Posterior cingulate gyrus (tissue), 11 donors: Measurements from ENCODE around the gene LAMC1.

ENCODE experiments used
- DNase-seq, 10 donors: peaks; one replicate each; pipeline versions ENCODE4 v3.0.0 to v3.0.0-alpha.2; 2020 to 2021; ENCODE audit warnings: mixed read lengths in 3 of 10
- intact Hi-C: fragments of 100-400 bp; cut with DNase I; formaldehyde crosslinking; loops from one replicate; pipeline ENCODE4 v1.15.1; 2023

LAMC1 gene

DNA sequence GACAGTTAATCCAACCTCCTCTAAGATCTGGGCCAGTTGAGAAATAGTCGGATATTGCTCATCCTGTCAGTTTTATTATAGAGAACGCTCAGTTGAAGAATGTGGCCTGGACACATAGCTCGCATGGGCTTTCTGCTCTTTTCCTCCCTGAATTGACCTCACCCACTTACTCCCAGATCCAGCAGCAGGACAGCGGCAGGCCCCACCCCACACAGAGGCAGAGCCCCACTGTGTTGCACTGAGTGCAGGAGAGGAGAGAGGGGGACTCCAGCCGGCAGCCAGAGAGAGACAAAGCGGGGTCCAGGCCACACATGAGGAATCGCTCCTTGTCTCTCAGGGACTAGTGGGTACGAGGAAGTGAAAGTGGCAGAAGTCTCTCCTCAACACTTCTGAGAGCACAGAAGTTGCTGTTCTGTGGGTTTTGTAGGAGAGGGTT is 78.6 kb downstream of the LAMC1 start:
- DNase-seq: no peak
- intact Hi-C loops: no loop called here

DNA sequence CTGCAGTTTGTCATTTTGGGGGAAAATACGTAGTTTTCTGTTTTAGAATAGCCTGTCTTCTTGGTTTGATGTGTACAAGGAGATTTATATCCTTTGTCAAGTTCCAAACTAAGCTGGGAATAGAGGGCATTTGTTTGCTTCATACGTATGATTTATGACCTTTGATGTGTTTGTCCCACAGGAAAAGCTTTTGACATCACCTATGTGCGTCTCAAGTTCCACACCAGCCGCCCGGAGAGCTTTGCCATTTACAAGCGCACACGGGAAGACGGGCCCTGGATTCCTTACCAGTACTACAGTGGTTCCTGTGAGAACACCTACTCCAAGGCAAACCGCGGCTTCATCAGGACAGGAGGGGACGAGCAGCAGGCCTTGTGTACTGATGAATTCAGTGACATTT is 79.9 kb downstream of the LAMC1 start:
- no peak for DNase-seq
- intact Hi-C loops: no loop called here

DNA sequence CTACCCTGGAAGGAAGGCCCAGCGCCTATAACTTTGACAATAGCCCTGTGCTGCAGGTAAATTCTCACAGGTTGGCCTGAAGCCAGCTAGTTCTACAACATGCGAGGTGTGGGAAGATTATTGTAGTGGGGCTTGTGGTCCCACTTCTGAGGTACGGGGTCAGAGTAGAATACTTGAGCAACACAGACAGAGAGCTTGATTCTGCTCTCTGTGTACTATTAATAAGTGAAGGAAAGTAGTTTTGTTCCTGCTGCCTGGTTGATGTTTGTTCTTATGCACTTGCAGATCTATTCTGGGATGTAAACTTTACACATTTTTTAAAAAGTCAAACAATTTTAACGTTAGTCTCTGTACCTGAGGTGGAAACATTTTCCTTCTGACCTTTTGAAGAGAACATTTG is 80.4 kb downstream of the LAMC1 start:
- intact Hi-C loops: no loop called here
- no peak for DNase-seq

DNA sequence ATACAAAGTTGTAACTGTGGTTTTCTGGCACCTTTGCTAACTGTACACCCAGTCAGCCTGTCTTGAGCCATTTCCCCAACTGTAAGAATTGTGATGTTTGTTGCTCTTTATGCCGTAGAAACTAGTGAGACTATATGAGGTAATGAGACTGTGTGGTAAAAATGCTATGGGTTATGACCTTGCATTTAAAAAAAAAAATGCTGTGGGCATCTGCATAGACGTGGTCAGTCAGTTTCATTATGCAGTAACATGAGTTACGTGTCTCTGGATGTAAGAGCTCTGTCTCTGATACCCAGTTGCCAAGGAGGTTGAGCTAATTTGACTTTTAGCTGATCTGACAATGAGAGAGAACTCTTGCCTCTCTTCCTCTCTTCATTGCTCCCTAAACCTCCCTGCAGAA is 82.2 kb downstream of the LAMC1 start:
- DNase-seq: no peak
- intact Hi-C loops: no loop called here

DNA sequence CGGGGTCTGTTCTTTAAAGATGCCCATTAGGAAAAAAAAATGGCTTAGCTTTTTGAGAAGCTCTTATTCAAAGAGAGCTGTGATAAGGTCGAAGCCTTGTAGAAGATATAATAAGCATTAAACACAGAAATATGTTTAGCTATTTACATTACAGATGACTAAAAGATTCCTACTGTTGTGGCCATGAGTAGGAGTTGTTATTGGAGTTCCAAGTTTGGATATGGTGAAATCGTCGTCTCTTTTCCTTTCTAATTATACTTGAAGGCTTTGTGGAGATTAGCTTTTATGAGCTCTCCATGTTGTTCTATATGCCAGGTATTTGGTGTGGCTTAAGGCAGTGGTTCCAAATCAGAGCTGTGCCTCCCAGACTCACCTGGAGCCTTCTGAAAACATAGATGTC is 82.9 kb downstream of the LAMC1 start:
- intact Hi-C loops: no loop called here
- no peak for DNase-seq

DNA sequence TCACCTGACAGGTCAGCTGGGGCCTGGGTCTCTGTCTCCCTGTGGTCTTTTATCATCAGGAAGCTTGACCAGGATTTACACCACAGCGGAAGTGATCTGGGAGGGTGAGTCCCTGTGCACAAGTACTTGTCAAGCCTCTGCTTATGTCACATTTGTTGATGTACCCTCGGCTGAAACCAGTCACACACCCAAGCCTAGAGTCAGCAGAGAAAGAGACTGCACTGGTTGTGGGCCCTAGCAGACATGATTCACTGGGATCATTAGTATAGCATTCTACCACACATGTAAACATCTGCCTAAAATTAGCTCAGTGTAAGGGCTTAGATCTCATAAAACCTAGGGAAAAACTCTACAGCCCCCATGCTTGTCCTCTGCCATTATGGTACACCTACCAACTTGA is 83.5 kb downstream of the LAMC1 start:
- no peak for DNase-seq
- intact Hi-C loops: no loop called here

DNA sequence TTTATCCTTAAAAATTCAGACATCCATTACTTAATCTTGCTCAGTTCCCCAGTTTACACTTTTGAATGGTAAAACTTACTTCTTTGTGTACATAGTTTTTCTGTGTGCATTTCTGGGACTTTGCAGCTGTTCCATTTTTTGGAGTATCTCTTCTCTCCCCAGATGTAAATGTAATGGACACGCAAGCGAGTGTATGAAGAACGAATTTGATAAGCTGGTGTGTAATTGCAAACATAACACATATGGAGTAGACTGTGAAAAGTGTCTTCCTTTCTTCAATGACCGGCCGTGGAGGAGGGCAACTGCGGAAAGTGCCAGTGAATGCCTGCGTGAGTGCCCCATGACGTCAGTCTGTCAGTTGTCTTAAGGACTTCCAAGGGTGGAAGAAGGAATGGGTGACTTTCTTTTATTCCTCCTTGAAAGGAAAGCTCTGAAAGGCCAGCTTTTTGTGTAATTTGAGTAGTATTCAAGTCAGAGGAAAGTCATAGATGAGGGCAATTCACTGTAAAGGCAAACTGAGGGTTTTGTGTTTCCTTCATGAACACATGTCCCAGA is 87.2 kb downstream of the LAMC1 start:
- no peak for DNase-seq
- intact Hi-C loops: no loop called here

DNA sequence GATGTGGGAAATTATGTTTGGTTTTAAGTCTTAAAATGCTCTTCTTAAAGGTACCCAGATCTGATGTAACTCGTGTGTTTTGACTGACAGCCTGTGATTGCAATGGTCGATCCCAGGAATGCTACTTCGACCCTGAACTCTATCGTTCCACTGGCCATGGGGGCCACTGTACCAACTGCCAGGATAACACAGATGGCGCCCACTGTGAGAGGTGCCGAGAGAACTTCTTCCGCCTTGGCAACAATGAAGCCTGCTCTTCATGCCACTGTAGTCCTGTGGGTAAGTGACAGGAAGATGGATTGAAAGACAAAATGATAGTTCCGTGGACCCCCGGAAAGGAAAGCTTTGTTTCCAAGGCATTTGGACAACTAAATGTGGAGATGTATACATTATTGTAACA is 91.2 kb downstream of the LAMC1 start:
- DNase-seq: no peak
- intact Hi-C loops: no loop called here

DNA sequence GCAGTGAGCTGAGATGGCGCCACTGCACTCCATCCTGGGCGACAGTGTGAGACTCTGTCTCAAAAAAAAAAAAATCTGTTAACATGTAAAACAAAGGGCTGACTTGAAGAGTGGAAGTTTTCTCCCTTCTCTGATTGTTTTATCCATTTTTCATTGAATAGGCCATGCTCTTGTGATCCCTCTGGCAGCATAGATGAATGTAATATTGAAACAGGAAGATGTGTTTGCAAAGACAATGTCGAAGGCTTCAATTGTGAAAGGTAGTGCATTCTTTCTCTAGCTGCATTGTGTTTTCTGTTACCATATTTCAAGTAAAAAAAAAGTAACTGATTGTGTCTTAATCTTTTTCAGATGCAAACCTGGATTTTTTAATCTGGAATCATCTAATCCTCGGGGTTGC is 93.2 kb downstream of the LAMC1 start:
- intact Hi-C loops: no loop called here
- DNase-seq: no peak

DNA sequence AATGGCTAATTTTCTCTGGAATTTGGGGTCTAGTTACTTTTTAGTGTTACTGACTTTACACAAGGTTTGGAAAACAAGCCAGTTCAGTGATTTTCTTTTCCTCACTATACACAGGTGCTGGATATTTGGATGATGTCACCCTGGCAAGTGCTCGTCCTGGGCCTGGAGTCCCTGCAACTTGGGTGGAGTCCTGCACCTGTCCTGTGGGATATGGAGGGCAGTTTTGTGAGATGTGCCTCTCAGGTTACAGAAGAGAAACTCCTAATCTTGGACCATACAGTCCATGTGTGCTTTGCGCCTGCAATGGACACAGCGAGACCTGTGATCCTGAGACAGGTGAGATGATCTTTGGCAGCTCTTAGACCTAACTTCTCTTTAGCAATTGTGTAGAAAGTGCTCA is 98.4 kb downstream of the LAMC1 start:
- no peak for DNase-seq
- intact Hi-C loops: no loop called here

DNA sequence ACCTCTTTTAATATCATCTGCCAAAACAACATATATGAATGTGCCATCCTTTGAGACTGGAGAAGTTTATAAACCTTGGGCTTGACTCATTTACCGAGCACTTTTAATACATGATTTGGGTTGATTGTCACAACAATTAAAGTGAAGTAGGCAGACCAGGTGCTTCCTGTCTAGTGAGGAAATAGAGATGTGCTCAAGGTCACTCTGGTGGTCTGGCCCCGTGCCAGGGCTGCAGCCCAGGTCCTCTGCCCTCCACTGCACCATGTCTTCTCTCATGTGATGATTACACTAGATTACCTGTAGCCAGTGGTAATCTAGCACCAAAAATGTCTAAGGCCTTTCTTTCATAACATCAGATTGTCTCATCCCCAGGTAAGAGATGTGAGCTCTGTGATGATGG is 101.0 kb downstream of the LAMC1 start:
- DNase-seq: no peak
- intact Hi-C loops: no loop called here

DNA sequence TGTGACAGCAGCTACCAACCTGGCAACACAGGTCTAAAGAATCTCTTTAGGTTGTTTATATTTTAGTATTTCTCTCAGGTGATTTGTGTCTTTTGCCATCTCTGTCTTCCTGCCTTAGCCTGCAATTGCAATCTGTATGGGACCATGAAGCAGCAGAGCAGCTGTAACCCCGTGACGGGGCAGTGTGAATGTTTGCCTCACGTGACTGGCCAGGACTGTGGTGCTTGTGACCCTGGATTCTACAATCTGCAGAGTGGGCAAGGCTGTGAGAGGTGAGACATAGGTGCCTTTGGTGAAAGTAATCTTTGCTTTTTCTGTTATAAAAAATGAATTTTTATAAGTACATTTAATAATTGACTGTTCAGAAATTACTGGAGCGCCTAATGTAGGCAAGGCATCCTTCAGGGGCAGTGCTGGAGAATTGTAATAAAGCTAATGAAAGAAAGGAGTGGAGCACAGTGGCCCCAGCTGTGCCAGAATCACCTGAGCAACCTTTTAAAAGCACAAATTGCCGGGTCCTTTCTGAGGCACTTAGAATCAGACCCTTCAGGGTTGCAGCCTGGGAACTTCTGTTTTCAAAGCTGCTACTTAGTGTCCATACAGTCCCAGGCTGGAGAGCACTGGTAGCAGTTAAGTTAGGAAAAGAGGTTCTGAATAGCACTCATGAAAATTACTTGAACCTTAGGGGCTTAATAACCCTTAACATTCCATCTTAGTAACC is 102.2 kb downstream of the LAMC1 start:
- DNase-seq: no peak
- intact Hi-C loops: no loop called here

DNA sequence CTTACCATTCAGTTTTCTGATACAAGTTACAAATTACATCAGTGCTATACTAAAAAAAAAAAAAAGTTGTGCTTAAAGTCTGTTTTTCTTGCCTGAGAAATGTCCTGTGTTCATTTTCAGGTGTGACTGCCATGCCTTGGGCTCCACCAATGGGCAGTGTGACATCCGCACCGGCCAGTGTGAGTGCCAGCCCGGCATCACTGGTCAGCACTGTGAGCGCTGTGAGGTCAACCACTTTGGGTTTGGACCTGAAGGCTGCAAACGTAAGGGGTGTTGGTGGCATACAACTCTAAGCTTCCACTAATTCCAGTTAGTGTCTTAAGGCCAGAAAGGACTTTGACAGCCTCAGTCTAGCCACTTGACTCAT is 102.8 kb downstream of the LAMC1 start:
- no peak for DNase-seq
- intact Hi-C loops: no loop called here

DNA sequence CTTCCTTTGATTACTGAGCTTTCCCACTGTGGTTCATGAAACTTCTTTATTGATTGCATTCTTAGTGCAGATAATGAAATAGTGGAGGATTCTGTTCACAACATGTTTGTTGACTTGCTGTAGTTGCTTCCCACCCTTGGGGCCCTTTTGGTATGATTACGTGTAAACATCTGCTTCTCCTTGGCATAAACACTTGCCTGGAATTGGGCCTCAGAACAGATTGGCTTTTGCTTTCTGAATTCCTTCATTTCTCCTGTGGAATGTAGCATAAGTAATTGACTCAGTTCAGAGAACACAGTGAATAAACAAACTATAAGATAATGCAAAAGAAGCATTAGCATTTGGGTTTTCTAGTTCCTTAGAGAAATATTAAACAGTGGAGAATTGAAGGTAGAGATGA is 103.3 kb downstream of the LAMC1 start:
- intact Hi-C loops: no loop called here
- no peak for DNase-seq

DNA sequence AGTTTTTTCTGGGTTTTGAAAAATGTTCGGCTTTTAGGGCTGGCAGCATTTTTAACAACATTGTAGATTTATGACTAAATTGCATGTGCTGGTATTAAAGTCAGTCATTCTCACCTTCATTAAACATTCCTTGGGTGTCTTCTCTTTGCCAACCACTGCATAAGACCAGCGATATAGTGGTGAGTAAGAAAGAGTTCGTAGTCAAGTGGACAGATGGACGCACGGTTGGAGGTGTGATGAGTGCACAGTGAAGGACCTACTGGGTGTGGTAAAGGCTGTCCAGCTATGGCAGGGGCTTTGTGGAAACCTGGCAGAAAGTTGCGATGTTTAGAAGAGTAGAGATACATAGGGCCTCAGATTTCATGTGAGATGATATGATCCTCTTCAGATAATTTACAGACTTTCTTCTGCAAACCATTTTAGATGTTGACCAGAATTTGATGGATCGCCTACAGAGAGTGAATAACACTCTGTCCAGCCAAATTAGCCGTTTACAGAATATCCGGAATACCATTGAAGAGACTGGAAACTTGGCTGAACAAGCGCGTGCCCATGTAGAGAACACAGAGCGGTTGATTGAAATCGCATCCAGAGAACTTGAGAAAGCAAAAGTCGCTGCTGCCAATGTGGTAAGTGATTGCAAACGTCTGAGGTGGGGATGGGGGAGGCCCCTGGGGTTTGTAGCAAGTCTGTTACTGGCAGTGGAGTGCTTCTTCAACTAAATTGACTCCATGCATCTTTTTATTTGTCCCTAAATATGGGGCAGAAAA is 106.9 kb downstream of the LAMC1 start:
- DNase-seq: no peak
- intact Hi-C loops: no loop called here

DNA sequence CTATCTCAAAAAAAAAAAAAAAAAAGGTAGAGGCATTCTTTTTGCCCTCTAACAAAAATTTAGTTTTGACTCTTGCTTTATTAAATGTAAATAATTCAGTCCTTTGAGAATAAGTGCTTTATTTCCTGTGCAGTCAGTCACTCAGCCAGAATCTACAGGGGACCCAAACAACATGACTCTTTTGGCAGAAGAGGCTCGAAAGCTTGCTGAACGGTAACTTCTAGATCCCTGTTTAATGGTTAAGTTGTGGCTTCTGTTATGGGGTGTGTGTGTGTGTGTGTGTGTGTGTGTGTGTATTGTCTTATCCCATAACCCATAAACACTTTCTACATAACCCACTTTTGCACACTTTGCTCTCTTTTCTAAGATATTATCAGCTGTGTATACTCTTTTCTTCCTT is 107.9 kb downstream of the LAMC1 start:
- no peak for DNase-seq
- intact Hi-C loops: no loop called here

DNA sequence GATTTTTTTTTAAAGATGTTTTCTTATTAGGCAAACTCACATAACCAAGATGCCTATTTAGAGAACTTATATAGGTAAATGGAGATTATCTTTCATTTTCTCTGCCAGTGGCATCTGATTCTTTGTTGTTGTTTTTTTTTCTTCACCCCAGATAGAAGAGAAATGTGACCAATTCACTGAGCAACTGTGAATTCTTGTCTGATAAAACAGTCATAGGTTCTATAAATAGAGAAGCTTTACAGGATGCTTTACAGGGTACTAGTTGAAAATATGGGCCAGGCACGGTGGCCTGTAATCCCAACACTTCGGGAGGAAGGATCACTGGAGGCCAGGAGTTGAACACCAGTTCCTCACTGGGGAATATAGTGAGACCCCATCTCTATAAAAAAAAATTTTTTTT is 112.1 kb downstream of the LAMC1 start:
- intact Hi-C loops: no loop called here
- DNase-seq: no peak

DNA sequence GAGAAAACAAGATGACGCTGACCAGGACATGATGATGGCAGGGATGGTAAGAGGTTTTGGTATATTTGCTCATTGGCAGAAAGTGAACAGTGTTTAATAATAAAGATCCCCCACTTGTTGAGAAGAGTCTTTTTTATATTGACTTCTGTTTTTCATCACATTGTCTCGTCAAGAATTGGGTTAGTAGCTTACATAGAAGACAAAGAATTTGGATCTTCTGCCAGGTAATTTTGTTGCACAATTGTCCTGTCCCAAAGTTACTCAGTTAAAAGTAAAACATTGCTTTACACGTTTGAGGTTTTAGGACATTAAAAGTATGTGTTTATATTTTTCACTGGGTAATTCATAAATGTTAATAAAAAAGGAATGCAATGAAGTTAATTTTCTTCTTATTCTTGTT is 114.6 kb downstream of the LAMC1 start:
- no peak for DNase-seq
- intact Hi-C loops: no loop called here

DNA sequence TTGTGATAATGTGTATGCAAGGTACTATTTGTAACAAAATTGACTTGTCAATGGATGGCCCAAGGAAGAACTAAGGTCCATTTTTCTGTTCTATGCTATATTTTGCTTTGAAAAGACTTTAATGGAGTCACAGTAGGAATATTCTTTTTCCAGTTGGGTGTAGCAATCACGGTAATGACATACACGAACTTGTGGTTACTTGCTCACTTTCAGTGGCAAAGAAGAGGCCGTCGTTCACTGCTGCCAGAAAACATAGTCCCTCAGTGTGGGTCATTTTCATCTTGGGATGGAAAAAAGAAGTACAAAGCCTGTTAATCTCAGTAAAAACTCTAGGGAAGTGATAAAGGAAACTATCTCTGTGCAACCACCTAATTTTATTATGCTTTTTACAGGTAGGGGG is 115.1 kb downstream of the LAMC1 start:
- intact Hi-C loops: no loop called here
- DNase-seq: no peak

DNA sequence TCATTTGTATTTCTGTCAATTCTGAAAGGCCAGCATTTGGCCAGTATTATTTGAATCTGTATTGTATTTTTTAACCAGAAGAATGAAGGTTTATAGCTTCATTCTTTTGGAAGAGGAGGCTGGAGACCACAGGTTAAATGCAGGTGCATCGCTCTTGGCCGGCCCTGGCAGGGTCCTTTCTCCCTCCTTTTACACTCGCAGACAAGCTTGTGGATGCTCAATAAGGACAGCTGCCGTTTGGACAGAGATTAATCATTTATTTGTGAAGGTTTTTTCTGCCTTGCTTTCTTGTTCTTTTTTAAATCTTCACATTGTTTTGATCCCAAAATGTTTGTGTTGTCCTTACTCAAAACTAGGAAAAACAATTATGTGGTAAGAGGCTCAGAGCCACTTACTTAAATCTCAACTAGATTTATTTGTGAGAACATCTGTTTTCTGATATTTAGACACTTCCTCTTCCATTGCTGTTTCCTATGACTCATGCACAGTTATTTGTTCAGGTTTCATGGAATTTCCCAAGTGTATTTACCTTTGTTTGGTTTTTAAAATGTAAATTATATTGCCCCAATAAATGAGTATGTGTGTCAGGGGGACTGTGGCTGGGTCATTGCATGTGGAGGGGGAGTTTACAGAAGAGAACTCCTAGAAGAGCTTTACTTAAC is 116.2 kb downstream of the LAMC1 start:
- DNase-seq: no peak
- intact Hi-C loops: no loop called here

DNA sequence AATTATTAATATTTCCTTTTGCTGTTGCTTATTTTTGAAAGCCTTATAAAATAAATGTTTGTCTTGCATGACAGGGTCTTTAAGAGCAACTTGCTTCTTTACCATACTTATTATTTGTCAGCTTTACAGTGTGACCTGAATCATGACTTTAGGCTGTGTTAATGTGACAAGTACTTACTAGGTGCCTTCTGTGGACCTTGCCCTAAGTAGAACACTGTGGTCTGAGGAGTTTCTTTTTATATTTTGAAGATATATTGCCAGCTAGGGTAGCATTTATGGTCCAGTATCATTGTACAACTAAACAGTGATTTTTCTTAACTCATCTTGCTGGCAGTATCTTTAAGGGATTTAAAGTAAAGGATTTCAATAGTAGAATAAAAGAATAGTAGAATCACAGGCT is 117.4 kb downstream of the LAMC1 start:
- DNase-seq: no peak
- intact Hi-C loops: no loop called here

DNA sequence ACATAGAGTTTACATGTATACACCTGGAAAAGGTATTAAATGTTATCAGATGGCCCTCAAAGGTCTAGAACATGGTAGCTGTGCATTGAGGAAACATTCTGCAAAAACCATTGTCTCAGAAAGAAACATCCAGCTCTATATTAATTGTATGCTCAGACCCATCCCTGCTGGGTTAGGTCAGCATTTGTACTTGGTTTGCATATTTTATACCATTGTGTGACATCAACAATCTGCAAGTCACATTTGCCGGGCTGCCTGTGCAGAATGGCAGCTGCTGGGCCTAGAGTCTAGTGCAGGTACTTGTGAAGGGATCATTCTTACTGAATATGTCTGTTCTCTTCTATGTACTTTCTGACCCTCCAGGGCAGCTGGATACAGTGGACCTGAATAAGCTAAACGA is 119.0 kb downstream of the LAMC1 start:
- no peak for DNase-seq
- intact Hi-C loops: no loop called here
